Mucosa of stomach (tissue), 1 donor: ENCODE results near the gene PDE6C.
A peak's percentile ranks its signal among the peaks of the same experiment; 100 is the strongest.

Experiments
- H3K27me3 ChIP-seq: one replicate; pipeline ENCODE4 v1.7.0; 2013; ENCODE audit warnings: mild to moderate bottlenecking, low read length; ENCODE audit not compliant: control insufficient read depth, insufficient read depth
- H3K36me3 ChIP-seq: one replicate; pipeline ENCODE4 v1.7.0; 2013; ENCODE audit warnings: low read length; ENCODE audit not compliant: control insufficient read depth, insufficient read depth
- H3K4me1 ChIP-seq: one replicate; pipeline ENCODE4 v1.7.0; 2013; ENCODE audit warnings: mild to moderate bottlenecking, low read length; ENCODE audit not compliant: control insufficient read depth, insufficient read depth
- H3K4me3 ChIP-seq: one replicate; pipeline ENCODE4 v1.7.0; 2013; ENCODE audit warnings: low read length
- H3K9ac ChIP-seq: one replicate; pipeline ENCODE4 v1.7.0; 2013; ENCODE audit warnings: mild to moderate bottlenecking, low read length, moderate library complexity
- H3K9me3 ChIP-seq: one replicate; pipeline ENCODE4 v1.7.0; 2013; ENCODE audit warnings: mild to moderate bottlenecking, low read length, moderate library complexity; ENCODE audit not compliant: control insufficient read depth
- donor health status: Pancreatic carcinoma.

PDE6C gene

DNA sequence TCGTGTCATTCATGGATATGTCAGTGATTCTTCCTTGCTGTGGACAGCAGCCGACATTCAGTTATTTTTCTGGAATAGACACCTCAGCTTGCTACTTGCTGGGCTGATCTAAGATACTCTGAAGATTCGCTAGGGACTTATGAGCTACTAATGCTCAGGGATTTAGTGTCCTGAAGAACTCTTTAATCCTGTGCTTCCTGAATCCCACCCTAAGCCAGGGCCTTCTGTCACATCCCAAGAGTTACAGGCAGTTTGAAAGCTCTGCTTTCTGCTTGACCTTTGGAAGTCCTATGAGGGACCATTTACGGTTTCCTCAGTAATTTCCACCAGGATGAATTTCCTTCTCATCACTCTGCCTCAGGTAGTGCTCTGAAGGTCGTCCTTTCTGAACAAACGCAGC is at the start of gene PDE6C:
PDE6C (plus strand) TSS at position 227 of the 400 bp plus-strand sequence. CDS start 189 bp downstream, outside the sequence.
- no peak within 1 kb of the TSS for H3K9ac ChIP-seq
- no peaks in the 10 kb centered on the region for H3K27me3 ChIP-seq
- H3K9me3 ChIP-seq: no peaks in the 10 kb centered on the region
- no peak within 1 kb of the TSS for H3K4me3 ChIP-seq
- no peaks in the 10 kb centered on the region for H3K4me1 ChIP-seq
- H3K36me3 ChIP-seq: no peaks in the 10 kb centered on the region

DNA sequence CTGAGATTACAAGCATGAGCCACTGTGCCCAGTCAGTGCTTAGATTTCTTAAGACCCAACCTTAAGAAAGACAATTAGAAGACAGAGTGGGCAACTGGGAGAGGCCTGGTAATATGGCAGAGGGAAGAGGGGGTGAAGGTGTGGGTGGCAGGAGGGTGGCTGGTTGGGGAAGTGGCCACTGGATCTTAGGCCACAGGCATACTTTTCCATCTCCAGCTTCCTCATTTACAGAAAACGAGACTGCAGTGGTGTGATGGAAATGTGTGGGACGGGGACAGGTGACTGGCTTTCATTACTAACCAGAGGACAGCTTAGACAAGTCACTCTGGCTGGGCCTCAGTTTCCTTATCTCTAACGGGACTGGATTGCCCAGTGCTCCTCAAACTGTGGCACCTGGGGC is 46.9 kb upstream of the PDE6C start:
- Histone ChIP-seq H3K9ac (no peak overlapping the region), H3K27me3 (peaks cover 30% of the 10 kb centered on the region), H3K9me3 (no peaks in the 10 kb centered on the region), H3K4me1 (peaks cover 8% of the 10 kb centered on the region), H3K4me3 (no peak overlapping the region), H3K36me3 (no peaks in the 10 kb centered on the region)

DNA sequence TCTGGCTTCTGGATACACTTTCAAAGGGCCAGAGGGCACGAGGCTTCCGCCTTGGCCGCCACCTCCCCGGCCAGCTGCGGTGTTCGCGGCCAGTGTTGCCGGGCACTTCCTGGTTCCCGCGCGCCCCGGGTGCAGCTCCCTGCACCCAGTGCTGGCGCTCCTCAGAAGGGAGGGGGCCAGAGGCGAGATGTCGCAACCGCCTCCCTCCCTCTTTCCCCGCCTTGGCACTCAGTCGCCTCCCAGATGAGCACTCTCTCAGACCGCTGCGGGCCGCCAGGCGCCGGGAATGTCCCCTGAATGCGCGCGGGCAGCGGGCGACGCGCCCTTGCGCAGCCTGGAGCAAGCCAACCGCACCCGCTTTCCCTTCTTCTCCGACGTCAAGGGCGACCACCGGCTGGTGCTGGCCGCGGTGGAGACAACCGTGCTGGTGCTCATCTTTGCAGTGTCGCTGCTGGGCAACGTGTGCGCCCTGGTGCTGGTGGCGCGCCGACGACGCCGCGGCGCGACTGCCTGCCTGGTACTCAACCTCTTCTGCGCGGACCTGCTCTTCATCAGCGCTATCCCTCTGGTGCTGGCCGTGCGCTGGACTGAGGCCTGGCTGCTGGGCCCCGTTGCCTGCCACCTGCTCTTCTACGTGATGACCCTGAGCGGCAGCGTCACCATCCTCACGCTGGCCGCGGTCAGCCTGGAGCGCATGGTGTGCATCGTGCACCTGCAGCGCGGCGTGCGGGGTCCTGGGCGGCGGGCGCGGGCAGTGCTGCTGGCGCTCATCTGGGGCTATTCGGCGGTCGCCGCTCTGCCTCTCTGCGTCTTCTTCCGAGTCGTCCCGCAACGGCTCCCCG is 45.7 kb upstream of the PDE6C start, which contains the start of gene FFAR4:
FFAR4 (plus strand) TSS at position 231 of the 842 bp plus-strand sequence; CDS start at position 287, 56 bp downstream.
- H3K27me3 ChIP-seq: peaks cover 30% of the 10 kb centered on the region
- H3K9ac ChIP-seq: peak within 1 kb of the TSS; percentile 17
- peaks cover 8% of the 10 kb centered on the region for H3K4me1 ChIP-seq
- H3K36me3 ChIP-seq: no peaks in the 10 kb centered on the region
- H3K9me3 ChIP-seq: no peaks in the 10 kb centered on the region
- peak within 1 kb of the TSS; percentile 23 for H3K4me3 ChIP-seq

DNA sequence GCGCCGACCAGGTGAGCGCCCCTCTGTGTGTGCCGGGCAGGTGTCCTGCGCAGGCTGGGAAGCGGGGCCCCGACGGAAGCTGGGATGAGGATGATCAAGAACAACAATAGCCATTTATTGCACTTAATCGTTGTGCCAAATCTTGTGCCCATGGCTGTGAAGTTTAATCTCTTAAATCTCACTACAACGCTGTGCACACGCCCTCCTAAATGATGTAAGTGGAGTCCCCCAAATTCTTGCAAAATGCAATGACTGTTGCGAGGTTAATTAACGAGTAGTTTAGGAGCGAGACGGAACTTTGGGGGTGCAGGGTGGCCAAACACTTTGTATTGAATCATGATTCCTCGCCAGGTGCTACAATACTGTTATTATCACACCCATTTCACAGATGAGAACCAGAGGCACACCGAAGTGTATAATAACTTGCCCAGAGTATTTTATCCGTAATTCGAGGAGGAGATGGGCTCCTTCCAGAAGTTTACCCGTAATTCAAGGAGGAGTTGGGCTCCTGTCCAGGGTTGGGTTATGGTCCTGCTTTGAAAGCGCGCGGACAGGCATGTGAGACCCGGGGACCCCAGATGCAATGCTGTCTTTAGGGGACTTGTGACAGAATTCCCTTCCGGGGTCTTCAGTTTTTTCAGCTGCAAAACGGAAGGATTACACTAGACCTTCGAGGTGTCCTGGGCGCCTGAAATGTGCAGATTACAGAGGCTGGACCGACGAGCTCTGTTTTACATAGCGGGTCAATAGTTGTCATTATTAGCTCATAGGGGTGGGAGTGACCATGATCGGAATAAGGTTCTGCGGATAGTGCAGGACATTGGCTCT is 44.8 kb upstream of the PDE6C start:
- no peak overlapping the region for H3K9ac ChIP-seq
- H3K27me3 ChIP-seq: peaks cover 30% of the 10 kb centered on the region
- peaks cover 8% of the 10 kb centered on the region for H3K4me1 ChIP-seq
- H3K9me3 ChIP-seq: no peaks in the 10 kb centered on the region
- H3K4me3 ChIP-seq: no peak overlapping the region
- no peaks in the 10 kb centered on the region for H3K36me3 ChIP-seq

DNA sequence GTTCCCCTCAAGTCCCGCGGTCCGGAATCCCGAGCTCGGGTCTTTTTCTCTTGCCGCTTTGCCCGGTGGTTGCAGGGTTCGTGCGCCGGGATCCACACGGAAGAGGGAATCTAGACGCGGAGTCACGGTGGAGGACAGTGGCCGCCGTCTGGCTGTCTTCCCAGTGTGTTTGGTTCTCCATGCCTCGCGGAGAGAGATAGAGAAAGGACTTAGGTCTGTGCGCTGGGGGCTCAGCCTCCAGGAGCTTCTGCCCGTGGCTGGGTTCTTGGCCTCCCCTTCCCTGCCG is 44.3 kb upstream of the PDE6C start:
- Histone ChIP-seq H3K36me3 (no peaks in the 10 kb centered on the region), H3K4me3 (no peak overlapping the region), H3K9ac (no peak overlapping the region), H3K4me1 (peaks cover 13% of the 10 kb centered on the region), H3K9me3 (no peaks in the 10 kb centered on the region), H3K27me3 (peaks cover 30% of the 10 kb centered on the region)

DNA sequence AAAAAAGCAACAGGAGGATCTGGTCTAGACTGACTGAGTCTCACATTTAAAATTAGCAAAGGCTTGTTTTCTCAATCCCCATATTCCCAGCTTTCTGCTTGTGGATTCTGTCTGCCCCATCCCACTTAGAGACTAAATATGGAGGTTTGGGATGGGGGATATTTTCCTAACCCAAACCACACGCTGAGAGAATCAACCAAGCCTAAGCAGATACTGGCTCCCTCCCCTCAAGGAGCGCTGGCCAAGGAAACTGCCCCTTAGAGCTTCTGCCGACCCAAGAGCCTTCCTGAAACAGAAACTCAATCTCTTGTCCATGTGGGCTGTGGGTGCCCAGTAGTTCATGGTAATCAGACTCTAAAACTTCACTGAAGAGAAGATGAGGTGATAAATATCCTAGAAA is 42.0 kb upstream of the PDE6C start:
- Histone ChIP-seq H3K36me3 (no peaks in the 10 kb centered on the region), H3K4me1 (peaks cover 24% of the 10 kb centered on the region), H3K9me3 (no peaks in the 10 kb centered on the region), H3K4me3 (no peak overlapping the region), H3K9ac (no peak overlapping the region), H3K27me3 (peaks cover 30% of the 10 kb centered on the region)

DNA sequence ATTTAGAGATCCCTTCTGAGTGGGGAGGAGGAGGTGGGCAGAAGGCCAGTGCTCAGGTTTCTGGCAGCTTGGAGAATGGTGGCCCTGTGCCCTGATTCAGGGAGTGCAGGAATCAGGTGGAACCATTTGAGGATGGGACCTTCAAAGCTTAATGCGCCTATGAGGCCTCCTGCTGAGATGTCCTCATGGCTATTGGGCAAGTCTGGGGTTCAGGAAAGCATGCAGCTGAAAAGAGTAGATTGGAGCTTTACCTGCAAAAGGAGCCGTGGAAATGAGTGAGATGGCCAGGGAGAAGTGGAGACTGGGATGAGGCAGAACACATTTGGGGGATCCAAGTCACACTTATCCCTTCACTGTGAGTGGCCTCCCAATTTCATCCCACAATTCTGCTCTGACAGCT is 39.7 kb upstream of the PDE6C start:
- Histone ChIP-seq H3K27me3 (peaks cover 14% of the 10 kb centered on the region), H3K36me3 (no peaks in the 10 kb centered on the region), H3K9me3 (no peaks in the 10 kb centered on the region), H3K4me1 (peaks cover 24% of the 10 kb centered on the region), H3K4me3 (no peak overlapping the region), H3K9ac (no peak overlapping the region)

DNA sequence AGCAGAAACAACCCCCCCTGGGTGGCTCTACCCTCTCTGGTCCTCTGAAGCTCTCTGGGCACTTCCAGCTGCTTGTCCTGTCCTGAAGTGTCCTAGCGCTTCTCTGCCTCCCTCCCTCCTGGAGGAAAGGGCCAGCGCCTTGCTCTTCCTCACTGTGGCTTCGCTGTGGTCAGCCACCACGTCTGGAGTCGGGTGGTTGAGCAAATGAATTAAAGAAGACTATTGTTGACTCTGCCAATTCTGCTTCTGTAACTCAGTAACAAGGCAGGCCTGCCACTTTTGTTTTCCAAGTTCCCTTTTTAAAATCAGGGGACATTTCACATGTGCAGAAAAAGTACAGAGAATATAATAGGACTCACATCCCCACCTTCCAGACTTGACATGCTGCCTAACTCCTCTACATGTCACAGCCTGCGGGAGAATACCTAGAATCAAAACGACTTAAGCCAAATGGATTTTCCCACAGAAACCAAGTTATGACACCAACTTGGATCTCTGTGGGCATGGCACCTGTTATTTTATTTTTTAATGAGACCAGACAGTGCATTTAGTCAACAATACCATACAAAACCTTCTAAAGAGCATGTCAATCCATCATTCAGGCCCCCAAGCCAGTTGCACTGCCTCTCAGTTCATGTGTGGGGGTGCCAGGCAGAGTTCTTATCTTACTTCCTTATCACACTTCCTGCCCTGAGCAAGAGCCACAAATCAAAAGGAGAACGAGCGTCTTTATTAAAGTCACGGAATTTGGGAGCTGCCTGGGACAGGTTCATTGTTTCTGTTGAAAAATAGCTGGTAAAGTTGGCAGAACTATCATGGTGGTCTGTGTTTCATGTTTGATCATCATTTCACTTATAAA is 39.1 kb upstream of the PDE6C start:
- Histone ChIP-seq H3K27me3 (peaks cover 7% of the 10 kb centered on the region), H3K36me3 (no peaks in the 10 kb centered on the region), H3K9ac (no peak overlapping the region), H3K4me3 (no peak overlapping the region), H3K9me3 (no peaks in the 10 kb centered on the region), H3K4me1 (peaks cover 30% of the 10 kb centered on the region)

DNA sequence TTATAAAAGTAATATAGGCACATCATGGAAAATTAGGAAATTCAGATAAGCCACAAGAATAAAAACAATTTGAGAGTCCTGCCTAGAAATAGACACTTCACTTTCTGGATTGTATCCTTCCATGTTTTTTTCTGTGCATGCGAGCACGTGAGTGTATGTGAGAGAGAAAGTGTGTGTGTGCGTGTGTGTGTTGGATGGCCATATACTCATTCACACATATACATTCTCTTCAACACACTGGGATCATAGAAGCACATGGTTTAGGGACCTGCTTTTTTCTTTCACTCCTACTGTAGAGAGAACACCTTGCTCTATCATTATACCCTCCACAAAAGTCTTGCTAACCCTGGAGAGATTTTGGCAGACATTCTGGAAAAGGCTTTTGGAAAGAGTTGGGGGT is 38.4 kb upstream of the PDE6C start:
- Histone ChIP-seq H3K27me3 (peaks cover under 1% of the 10 kb centered on the region), H3K9ac (no peak overlapping the region), H3K4me1 (peaks cover 37% of the 10 kb centered on the region), H3K9me3 (no peaks in the 10 kb centered on the region), H3K36me3 (no peaks in the 10 kb centered on the region), H3K4me3 (no peak overlapping the region)

DNA sequence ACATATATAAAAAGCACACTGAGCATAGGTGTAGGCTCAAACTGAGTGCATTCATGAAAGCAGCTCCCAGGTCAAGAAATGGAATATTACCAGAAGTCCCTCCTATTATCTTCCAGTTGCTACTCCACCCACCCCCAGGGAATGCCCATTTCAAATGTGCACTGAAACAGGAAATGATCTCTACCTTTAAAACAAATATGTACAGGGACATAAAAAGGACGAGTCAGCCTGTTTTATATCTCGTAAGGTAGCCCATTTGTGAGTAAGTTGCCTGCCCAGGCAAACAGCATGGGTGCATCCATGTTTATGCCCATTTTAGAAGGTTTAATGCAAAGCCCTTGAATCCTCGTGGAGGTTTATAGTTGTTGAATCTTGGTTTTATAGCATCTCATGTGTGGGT is 35.4 kb upstream of the PDE6C start:
- H3K9me3 ChIP-seq: no peaks in the 10 kb centered on the region
- no peak overlapping the region for H3K4me3 ChIP-seq
- no peaks in the 10 kb centered on the region for H3K27me3 ChIP-seq
- no peak overlapping the region for H3K9ac ChIP-seq
- peaks cover 45% of the 10 kb centered on the region for H3K4me1 ChIP-seq
- H3K36me3 ChIP-seq: no peaks in the 10 kb centered on the region

DNA sequence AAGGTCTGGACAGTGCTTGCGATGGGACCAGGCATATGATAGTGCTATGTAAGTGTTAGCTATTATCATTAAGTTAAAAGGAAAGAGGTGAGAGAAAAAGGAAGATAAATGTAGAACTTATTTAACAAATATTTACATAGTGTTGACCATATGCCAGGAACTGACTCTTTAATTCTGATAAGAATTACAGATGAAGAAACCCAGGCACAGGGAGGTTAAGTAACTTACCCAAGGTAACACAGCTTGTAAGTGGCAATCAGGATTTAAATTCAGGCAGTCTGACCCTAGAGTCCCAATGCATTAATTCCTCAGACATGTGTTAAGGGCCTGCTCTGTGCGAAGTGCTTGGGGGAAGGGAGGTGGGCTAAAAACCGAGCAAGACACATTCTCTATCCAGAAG is 34.8 kb upstream of the PDE6C start:
- no peaks in the 10 kb centered on the region for H3K27me3 ChIP-seq
- H3K9me3 ChIP-seq: no peaks in the 10 kb centered on the region
- no peak overlapping the region for H3K4me3 ChIP-seq
- H3K9ac ChIP-seq: no peak overlapping the region
- no peaks in the 10 kb centered on the region for H3K36me3 ChIP-seq
- H3K4me1 ChIP-seq: peaks cover 45% of the 10 kb centered on the region
